Stimulated activated CD4-positive, alpha-beta T cell treated with anti-CD3 and anti-CD28 coated beads, Interleukin-4, amount 100 ng/mL, for 1 hour (primary cell): ENCODE data around the gene LYZL6.
"Not testable (repeated sequence)": the region's sequence is repeated elsewhere in the genome, so short reads cannot be mapped to it uniquely, and the experiment has no call there.

ENCODE experiments used
- DNase-seq: peaks from one replicate; pipeline ENCODE4 v3.0.0-alpha.2; 2020

The LYZL6 gene

GRCh38 chr17:35944151-35944550 lies 638 bp upstream of the LYZL6 start:
- DNase-seq: no peak

DNA sequence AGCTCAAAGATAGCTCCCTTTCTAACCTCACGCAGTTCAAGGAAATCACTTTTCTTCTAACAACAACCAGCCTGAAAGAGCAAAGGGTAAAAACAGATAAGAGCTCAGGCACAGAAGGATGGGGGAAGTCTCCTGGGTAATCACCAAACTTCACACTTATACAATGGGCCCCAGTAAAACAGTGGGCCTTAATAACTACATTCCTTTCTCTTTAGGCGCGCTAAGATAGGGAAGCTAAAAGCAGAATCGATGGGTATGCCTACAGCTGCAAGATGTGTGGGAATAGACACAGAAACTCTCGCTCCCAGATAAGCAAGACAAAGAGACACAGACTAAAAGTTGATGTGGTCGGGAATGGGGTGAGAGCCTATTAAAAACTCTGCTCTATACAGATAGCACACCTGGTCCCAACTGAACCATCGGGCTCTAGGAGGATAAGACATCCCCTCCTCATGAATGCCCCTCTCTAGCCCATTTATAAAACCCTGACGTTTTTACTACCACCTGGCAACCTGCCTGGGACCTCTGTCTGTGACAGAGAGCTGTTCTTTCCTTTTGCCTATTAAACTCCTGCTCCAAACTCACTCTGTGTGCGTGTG lies 826 bp downstream of the LYZL6 start:
- DNase-seq: no peak

- DNase-seq: not testable (repeated sequence)
Observed at GRCh38 chr17:35938492-35938891, 5.0 kb downstream of the LYZL6 start.

GRCh38 chr17:35936063-35936462 lies 7.5 kb downstream of the LYZL6 start:
- no peak for DNase-seq

DNA sequence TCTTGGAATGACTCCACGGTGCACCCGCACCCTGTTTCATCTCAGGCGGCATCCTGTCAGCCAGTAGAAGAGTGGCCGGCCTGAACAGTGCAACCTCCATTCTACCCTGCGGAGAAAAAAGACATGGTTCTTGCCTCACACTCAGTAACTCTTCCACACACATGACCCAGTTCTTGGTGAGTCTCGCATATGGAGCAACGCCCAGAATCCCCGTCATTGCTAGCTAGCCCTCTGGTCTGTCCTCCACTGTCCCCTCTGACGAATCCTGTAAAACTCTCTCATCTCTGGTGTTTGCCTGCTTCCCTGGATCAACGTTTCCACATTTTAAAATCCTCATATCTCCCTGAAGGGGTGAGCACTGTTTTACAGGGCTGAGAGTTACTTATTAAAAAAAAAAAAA lies 8.8 kb downstream of the LYZL6 start:
- no peak for DNase-seq

DNA sequence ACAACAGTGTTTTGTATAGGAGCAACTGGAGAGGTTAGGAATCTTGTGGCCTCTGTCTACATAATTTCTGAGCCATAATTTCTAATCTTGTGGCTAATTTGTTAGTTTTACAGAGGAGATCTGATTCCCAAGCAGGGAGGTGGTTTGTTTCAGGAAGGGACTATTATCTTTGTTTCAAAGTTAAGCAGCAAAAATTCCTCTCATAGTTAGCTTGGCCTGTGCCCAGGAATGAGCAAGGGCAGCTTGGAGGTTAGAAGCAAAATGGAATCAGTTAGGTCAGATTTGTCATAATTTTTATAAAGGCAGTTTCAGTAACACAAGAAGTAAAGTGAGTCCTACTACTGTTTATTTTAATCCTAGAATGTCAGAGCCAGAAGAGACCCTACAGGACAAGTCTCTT lies 10.9 kb downstream of the LYZL6 start:
- DNase-seq: no peak

GRCh38 chr17:35931794-35932425 lies 11.6 kb downstream of the LYZL6 start:
- DNase-seq: no peak

GRCh38 chr17:35930211-35931065 lies 13.1 kb downstream of the LYZL6 start, which contains the start of gene RDM1:
TSS of gene RDM1 (minus strand) at chr17:35930773. CDS start at chr17:35930727, 46 bp downstream.
- peak; percentile 81 for DNase-seq

GRCh38 chr17:35927714-35928113 lies 15.8 kb downstream of the LYZL6 start:
- no peak for DNase-seq

- no peak for DNase-seq
Observed at GRCh38 chr17:35923609-35924114, 19.9 kb downstream of the LYZL6 start.

GRCh38 chr17:35920229-35920628 lies 23.3 kb downstream of the LYZL6 start:
- DNase-seq: no peak

- no peak for DNase-seq
Observed at GRCh38 chr17:35918665-35919064, 24.8 kb downstream of the LYZL6 start.

DNA sequence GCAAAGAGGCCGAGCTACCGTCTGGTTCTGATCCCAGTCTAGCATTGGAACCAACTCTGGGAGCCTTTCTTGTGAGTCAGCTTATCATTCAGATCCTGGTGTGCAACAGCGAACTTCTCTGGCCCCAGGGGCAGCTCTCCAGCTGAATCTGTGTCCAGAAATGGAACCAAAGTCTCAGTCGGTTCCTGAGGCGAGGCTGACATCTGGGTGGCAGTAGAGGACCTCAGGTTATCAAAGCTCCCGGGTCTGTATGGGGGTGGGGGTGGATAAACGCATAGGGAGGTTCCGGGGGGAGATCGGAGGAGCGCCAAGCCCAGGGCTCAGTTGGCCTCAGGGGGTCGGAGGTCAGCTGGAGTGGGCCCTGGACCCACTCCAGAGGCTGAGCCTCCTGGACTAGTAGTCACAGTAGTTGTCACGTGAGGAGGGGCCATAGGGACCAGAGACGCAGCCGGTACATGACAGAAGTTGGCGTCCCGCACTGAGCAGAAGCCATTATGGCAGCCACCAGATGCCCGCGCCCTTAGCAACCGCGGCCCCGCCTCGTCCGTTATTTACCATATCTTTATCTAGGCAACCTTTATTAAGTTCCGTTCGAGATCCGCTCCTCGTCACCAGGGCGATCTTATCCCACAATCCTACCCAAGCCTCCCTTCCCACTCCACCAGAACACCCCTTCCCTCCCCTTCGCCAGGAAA lies 25.8 kb downstream of the LYZL6 start:
- DNase-seq: no peak

GRCh38 chr17:35915153-35915964 lies 28.2 kb downstream of the LYZL6 start:
- DNase-seq: no peak

GRCh38 chr17:35914354-35914753 lies 29.2 kb downstream of the LYZL6 start:
- no peak for DNase-seq

DNA sequence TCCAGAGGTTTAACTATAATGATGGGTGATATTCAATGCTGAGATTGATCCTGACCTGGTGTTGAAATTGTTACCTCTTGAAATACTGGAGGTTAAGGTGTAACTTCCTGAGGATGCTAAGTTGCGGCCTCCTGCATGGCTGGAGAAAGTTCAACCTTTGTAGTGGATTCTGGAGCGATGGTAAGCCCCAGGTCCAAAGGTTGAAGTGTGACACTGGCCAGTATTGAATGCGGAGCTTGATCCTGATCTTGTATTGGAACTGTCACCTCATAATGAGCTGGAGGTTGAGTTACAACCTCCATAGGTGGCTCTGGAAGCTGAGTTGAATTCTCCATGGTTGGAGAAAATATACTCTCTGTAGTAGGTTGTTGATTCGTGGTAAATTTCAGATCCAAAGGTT lies 29.9 kb downstream of the LYZL6 start:
- no peak for DNase-seq

GRCh38 chr17:35912942-35913341 lies 30.6 kb downstream of the LYZL6 start:
- DNase-seq: no peak

GRCh38 chr17:35912339-35912912 lies 31.1 kb downstream of the LYZL6 start:
- no peak for DNase-seq

DNA sequence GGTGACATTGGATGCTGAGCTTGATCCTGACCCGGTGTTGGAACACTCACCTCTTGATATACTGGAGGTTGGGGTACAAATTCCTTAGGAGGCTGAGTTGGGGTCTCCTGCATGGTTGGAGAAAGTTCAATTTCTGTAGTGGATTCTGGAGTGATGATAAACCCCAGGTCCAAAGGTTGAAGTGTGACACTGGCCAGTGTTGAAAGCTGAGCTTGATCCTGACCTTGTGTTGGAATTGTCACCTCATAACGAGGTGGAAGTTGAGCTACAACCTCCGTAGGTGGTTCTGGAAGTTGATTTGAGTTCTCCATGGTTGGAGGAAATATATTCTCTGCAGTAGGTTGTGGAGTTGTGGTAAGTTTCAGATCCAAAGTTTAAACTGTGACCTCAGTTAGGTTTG lies 34.1 kb downstream of the LYZL6 start:
- DNase-seq: no peak

DNA sequence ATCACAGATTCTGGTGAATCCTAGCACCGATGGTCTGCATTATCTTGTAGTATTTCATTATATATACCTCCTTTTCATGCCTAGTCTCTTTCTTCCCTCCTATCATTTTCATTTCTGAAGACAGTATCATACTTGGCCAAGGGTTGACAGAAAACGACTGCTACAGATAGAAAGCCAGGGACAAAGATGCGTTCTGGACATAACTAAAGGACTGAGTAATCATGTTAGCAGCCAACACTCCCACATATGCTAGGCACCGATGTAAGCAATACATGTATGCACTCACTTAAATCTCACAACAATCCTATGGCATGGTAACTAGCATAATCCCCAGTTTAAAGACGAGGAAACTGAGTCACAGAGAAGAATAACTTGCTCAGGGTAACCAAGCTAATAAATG lies 35.8 kb downstream of the LYZL6 start:
- DNase-seq: no peak

DNA sequence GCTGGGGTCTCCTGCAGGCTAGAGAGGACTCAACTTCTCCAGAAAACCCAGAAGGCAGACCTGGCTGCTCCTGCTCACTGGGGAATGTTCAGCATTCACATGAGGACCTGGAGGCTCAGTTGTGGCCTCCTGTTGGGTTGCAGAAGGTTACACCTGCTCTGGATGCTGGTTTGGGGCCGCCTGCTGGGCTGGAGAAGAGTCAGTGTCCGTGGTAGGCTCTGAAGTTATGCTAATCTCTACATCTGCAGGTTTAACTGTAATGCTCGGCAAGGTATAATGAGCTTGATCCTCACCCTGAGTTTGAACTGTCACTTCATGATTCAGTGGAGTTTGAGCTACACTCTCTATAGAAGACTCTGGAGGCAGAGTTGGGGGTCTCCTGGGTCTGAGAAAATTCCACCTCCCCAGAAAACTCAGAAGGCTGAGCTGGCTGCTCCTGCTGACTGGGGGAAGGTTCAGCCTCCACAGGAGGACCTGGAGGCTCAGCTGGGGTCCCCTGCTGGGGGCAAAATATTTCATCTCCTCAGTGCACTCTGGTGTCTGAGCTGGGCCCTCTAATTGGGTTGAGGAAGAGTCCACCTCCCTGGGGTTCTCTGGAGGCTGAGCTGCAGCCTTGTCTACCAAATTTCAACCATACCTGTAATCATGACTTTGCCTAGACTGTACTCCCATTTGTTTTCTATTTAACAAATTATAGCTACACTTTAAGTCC lies 36.4 kb downstream of the LYZL6 start:
- no peak for DNase-seq
